GM19467 (cell line): ENCODE results near the gene PRKG1.
A peak's percentile ranks its signal among the peaks of the same experiment; 100 is the strongest.
"Not testable (repeated sequence)": the region's sequence is repeated elsewhere in the genome, so short reads cannot be mapped to it uniquely, and the experiment has no call there.

Experiments
- ATAC-seq: cut with Tn5 transposase; IDR thresholded peaks from one replicate; pipeline ENCODE4 v1.9.1; 2021; ENCODE audit warnings: mild to moderate bottlenecking, moderate library complexity; ENCODE audit not compliant: unreplicated experiment

PRKG1 gene

DNA sequence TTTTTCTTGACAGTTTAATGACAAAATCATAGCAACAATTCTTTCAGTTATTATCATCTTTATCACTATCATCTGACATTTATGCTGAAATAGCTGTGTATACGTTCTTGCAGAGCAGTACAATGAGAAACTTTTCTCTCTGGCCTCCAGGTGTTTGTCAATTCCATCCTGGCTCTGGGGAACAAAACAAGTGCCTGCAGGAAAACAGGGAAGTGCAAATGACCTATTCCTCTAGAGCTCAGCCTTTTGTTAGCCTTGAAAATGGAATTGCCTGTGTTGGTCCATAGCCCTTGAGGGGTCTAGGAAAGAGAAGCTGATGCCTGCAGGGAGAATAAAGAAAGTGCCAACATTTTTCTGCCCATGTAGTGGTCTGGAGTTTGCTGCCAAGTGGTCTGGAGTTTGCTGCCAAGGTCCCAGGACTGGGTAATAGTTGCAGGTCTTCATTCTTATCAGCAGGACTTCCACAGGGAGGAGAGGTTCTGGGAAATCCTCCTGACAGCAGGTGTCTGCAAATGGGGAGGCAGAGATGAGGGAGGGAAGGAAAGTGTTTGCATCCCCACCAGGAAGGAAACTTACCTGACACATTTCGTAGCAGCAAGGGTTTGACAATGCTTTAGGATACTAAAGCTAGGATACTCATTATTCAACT lies 635.2 kb downstream of the PRKG1 start:
- ATAC-seq, result no peak

DNA sequence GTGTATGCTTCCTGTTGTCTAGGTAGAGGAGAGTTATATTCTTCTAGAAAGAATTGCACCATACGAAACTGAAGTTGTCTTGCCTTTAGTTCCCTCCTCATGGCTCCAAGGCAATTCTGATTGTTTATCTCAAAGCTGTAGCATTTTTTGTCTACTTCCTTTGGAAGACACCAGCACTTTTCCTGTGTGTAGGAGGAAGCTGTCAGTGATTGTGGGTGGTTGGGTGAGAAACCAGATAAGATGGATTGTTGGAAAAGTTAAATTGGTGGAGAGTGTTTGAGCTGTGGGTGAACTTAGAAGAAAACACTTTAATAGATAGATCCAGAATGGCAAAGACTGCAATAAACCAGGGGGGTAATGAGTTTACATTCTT lies 637.2 kb downstream of the PRKG1 start:
- ATAC-seq, result no peak

DNA sequence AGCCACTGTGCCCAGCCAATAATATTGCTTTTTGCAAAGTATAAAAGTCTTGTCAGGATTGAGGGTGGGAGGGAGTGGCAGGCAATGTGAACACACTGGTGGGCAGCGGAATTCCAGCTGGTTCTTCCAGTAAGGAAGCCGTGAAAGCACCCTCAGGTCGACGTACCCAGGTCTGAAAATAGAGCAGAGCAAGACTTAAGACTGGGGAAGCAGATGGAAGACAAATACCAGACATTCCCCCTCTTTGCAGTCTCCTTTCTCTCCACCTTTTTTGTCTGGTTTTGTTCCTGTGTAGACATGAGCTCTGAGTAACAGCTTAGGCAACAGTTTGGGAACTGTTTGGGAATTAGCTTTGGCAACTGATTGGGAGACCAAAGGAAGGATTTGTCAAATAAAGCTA lies 642.7 kb downstream of the PRKG1 start:
- no peak for ATAC-seq

DNA sequence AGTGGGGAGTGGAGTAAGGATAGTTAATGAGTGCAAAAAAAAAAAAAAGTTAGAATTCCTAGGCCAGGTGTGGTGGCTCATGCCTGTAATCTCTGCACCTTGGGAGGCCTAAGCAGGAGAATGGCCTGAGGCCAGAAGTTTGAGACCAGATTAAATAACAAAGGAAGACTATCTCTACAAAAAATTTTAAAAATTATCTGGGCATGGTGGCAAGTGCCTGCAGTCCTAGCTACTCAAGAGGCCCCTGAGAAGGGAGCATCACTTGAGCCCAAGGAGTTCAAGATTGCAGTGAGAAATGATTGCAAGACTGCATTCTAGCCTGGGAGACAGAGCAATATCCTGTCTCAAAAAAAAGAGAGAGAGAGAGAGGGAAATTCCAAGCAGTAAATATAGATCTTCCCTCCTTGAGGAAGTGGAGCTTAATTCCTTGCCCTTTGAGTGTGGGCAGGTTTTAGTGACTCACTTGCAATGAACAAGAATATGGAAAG lies 644.6 kb downstream of the PRKG1 start:
- ATAC-seq, result no peak

DNA sequence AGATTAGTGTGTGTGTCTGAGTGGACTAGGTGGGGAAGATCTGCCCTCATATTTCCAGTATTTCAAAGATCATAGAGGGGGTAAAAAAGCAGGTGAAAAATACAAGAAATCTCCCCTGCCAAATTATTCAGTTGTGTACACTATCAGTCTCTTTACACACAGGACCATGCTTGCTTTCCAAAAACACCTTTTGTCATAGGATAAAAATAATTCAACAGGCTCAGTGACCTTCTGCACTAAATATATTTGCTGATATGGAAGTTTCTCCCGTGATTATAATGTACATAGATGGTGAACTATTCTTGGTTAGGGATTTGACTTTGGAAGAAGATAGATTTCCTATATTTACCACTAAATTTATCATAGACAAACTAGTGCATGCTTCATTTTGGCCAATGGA lies 649.8 kb downstream of the PRKG1 start:
- no peak for ATAC-seq

DNA sequence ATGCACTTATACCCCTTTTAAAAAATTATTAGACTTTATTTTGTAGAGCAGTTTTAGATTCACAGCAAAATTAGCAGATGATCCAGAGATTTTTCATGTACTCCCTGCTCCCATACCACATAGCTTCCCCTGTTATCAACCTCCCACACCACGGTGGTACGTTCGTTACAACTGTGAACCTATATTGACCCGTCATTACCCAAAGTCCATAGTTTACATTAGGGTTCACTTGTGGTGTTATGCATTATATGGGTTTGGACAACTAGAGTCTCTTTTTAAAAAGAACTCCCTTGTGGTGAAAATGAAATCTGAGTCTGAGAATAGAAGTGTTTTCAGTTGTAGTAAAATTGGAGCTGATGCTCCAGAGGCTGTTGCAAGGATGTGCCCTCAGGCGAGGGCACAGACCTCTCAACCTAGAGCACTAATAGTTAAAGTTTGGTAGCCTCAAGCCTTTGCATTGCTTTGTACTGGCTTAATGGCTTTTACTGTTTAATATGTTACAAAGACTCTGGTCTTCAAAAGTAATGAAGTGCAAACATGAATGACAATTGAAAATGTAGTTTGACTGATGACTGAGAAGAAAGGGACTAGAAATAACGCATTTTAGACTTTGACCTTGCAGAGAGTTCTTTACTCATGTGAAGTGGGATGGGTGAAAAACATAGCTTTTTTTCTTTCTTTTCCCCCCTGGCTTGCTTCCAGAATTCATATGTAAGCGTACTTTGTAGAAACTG lies 655.7 kb downstream of the PRKG1 start:
- no peak for ATAC-seq

DNA sequence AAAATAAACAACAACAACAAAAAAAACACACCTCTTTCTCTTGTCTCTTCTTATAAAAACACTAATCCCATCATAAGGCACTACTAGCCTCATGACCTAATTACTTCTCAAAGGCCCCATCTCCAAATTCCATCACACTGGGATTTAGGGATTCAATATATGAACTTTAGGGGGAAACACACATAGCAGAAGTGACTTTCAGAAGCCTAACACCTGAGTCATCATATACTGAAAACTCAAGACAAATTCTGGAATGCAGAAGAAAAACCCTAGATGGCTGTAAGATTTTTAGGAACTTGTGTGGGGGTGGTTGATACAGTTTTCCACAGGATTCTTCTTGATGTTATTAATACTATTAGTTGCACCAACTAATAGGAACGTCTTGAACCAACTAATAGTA lies 658.8 kb downstream of the PRKG1 start:
- ATAC-seq, result no peak

DNA sequence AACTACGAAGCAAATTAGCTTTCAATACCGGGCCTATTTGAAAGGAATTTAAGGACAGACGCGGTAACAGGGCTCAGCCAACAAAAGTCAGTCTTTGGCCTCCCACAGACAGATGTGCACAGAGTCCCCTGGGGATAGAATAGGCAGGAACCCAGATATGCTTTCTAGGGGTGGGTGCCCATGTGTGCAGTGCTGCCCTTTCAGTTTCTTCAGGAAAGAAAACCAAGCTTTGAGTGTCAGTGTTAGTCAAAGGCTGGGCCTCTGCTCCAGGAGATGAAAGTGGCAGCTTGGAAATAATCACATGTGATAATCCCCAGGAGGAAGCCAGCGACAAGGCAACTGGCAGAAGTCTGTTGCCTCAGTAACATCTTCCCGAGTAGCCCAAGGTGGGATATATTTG lies 668.9 kb downstream of the PRKG1 start:
- ATAC-seq, result peak; percentile 93

DNA sequence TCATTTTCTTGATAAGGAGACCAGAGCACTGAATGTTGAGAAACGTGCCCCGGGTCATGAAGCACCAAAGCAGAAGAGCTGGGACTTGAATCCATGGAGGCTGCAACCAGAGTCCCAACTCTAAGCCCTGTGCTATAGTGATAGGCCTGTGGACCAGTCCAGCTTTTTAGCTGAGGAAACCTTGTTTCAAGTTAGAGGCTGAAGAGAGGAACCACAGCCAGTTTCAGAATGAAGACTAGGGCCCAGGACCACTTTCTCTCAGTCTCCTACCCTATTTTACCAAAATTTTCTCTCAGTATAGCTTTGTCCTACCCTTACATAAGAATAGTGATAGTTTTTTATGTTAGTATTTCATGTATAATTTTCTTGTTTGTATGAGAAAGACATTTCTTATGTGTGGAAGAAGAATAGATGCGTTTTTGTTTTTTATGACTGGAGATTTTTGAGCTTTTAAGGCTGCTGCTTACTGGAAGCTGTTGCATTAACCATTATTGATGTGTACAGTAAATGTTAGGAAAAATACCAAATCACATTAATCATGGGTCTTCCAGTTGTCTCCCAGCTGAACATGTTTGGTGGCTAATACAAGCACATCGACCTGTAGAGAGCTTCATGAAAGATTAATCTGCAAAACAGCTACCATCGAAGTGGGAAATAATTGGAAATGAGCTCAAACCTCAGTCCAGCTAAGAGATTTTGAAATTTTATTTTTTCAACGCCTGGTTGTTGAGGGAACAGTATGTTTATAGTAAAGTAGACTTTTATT lies 670.1 kb downstream of the PRKG1 start:
- no peak for ATAC-seq

DNA sequence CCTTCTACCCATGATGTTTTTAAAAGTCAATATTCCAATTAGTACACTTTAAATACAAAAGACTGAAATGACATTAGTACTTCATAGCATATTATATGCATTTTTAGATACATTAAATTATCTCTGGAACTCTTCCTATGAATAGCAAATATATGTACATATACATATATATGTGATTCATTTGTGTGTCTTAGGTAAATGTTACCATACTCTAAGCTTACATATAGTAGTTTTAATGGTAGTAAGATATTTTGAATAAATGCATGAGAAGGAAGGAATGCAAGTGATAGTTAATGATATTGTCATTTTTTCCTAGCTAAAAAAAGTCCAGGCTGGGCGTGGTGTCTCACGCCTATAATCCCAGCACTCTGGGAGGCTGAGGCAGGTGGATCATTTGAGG lies 671.1 kb downstream of the PRKG1 start:
- no peak for ATAC-seq

DNA sequence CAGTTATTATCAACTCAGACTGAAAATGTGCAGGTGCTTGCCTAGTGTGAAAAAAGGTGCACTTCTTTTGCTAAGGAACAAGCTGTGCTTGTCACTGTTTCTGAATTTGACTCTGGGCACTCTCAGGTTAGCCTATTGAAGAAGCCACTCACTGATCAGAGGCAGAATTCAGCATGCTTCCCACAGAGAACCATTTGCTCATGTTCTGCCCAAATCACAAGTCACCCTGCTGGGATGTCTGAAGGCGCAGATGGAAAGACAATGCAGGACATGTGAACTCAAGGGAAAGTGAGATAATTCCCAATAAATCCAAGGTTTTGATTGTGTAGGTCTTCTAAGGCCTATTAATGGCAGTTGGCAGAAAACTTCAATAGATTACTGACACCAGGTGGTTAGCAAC lies 672.9 kb downstream of the PRKG1 start:
- ATAC-seq, result no peak

DNA sequence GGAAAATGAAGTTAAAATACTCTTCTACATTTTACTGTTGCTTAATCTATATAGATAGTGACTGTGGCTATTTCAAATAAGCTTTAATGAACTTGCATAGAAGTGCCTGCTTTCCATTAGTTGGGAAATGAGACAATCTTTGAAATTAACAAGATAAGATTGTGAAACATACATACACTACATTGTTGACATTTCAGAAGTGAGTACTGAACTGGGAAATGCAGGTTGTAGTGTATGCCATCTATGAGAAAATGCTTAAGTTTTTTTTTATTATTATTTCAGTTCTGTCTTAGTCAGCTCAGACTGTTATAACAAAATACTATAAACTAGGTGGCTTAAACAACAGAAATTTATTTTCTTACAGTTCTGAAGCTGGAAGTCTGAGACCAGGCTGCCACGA lies 674.7 kb downstream of the PRKG1 start:
- ATAC-seq, result no peak

DNA sequence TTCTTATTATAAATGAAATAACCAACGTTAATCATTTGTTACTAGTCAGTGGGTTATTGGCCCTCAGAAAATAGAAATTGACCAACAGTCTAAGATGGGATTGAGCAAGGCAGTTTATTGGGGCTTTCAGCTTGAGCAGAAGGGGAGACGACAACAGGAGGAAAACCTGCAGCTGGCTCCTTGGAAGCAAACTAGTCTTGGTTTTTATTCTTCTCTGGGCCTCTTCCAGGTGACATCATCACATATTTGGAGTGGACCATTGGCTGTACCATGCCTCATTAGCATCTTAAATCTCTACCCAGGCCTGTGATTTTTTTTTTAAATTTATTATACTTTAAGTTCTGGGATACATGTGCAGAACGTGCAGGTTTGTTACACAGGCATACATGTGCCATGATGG lies 684.1 kb downstream of the PRKG1 start:
- ATAC-seq, result no peak

DNA sequence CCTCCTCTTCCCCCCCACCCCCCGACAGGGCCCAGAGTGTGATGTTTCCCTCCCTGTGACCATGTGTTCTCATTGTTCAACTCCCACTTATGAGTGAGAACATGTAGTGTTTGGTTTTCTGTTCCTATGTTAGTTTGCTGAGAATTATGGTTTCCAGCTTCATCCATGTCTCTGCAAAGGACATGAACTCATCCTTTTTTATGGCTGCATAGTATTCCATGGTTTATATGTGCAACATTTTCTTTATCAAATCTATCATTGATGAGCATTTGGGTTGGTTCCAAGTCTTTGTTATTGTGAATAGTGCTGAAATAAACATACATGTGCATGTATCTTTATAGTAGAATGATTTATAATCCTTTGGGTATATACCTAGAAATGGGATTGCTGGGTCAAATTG lies 684.6 kb downstream of the PRKG1 start:
- ATAC-seq, result not testable (repeated sequence)

DNA sequence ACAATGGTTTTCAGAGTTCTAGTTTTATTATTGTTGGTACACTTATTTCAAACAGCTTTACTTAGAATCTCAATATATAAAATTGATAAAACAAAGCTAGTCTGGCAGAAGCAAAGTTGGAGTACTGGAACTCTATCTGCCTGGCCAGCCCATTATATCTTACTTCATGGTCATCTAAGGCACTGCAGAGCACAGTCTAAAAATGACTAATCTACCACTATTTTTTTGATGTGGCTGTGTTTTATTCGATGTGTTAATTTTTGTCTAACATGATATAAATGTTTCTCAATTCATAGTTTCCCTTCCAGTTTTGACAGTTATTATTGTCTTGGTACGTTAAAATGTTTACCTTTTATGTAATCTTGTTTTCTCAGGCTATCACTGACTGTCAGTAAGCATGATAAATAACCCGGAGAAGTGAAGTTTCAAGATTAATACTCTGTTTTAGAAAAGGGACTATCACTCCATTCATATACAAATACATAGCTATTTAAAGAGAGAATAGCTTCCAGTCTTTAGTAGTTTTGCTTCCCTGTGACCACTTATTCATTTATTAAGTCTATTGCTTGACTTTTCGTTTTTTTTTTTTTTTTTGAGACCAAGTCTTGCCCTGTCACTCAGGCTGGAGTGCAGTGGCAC lies 685.7 kb downstream of the PRKG1 start:
- no peak for ATAC-seq

DNA sequence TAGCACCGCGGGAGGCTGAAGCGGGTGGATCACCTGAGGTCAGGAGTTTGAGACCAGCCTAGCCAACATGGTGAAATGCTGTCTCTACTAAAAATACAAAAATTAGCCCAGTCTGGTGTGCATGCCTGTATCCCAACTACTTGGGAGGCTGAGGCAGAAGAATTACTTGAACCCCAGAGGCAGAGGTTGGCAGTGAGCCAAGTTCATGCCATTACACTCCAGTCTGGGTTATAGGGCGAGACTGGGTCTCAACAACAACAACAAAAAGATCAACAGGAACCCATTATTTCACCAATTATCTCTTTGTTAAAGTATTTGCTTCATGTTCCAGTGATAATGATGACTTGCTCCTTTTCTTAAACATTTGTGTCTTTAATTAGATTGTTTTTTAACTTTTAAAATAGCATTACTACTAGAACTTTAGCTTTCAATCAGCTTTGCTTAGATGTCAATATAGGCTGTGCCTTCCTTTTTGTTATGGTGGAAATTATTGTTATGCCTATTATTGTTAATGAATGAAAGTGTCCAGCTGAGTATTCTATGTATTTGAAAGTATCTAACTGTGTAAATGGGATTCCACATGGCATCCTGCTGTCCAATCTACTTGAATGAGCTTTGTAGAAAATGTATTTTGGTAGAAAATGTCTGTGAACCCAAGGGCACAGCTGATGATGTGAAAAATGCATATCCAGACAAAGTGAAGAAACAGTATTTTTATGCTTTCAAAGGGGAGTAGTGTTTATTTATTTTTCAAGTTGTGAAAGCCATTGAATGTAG lies 686.8 kb downstream of the PRKG1 start:
- no peak for ATAC-seq

DNA sequence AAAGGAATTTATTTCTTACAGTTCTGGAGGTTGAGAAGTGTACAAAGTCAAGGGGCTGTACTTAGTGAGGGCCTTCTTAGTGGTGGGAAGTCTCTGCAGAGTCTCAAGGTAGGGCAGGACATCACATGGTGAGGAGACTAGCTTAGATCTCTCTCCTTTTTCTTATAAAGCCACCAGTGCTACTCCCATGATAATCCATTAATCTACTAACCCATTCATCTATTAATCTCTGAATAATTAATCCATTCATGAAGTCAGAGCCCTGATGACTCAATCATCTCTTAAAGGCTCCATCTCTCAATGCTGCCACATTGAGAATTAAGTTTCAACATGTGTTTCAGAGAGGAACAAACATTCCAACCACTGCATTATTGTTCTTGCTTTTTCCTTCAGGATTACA lies 689.5 kb downstream of the PRKG1 start:
- no peak for ATAC-seq

DNA sequence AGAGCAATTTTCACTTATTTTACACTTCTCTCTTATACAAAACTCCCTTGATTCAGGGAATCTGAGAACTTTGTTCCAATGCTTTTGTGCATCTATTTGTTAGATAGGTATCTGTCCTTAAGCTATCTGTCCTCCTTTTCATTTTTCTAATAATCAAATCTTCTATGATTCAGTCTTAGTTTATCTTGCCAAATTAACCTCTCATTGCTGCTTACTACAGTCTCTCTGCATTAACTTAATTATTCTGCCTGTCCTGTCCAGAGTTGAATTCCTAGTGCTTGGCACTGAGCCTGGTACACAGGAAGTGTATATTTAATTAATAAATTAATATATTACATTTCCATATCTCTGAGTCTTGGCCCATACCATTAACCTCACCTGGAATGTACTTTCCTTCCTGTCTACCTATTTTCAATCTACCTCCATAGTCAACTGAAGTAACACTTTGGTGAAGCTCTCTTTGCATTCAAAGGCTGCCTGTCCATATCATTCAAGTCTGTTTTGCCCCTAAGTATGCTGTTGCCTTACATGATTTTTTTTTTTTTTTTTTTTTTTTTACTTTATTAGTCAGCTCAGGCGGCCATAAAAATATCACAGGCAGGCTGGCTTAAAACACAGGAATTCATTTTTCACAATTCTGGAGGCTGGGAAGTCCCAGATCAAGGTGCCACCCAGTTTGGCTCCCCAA lies 691.1 kb downstream of the PRKG1 start:
- ATAC-seq, result no peak

DNA sequence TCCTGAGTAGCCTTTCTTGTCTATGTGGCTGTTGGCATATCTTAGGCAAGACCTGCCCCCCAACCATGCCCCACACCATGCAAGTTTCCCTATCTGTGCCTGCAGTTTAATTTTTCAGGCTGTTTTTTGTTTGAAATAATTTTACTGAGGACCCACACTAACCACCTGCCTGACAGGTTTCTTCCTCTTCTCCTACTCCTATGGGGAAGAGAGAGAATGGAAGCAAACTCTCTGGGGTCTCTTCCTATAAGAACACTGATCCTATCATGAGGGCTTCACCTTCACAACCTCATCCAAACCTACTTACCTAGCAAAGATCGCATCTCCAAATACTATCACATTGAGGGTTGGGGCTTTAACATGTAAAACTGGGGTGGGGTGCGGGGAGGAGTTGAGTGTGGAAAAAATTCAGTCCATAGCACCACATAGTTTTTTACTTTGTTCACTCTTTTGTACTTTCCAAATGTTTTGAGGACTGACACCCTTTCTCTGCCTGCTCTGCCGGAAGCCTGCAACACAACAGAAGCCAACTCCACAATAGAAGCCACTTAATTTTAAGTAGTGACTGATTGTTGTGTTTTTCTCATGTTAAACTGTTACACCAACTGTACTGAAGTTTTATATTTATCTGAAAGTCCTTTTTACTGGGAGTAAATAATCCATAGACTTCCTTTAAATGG lies 692.3 kb downstream of the PRKG1 start:
- no peak for ATAC-seq
